HG03280 (cell line): ENCODE data around the gene POLR1A.
A peak's percentile ranks its signal among the peaks of the same experiment; 100 is the strongest.

Source experiments
- ATAC-seq: cut with Tn5 transposase; IDR thresholded peaks from one replicate; pipeline ENCODE4 v1.9.1; 2021; ENCODE audit warnings: mild to moderate bottlenecking, moderate library complexity; ENCODE audit not compliant: unreplicated experiment

POLR1A gene

DNA sequence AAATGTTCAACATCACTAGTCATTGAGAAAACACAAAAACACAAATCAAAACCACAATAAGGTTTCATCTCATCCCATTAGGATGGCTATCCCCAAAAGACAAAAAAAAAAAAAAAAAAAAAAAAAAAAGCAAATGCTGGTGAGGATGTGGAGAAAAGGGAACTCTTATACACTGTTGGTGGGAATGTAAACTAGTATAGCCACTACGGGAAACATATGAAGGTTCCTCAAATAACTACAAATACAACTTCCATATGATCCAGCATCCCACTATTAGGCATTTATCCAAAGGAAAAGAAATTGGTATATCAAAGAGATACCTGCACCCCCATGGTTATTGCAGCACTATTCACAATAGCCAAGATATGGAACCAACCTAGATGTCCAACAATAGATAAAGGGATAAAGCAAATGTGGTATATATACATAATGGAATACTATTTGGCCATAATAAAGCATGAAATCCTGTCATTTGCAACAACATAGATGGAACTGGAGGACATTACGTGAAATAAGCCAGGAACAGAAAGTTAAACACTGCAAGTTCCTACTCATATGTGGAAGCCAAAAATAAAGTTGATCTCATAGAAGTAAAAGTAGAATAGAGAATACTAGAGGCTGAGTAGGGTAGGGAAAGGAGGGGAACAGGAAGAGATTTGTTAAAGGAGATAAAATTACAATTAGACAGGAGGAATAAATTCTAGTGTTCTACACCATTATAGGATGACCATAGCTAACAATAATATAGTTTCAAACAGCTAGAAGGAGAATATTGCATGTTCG lies 8.4 kb downstream of the POLR1A start:
- ATAC-seq, result no peak

GRCh38 chr2:86094229-86094628 lies 11.5 kb downstream of the POLR1A start:
- no peak for ATAC-seq

- ATAC-seq, result no peak
Observed at GRCh38 chr2:86087936-86088850, 17.5 kb downstream of the POLR1A start.

GRCh38 chr2:86082756-86083155 lies 22.9 kb downstream of the POLR1A start:
- ATAC-seq, result no peak

GRCh38 chr2:86081724-86082123 lies 24.0 kb downstream of the POLR1A start:
- no peak for ATAC-seq

DNA sequence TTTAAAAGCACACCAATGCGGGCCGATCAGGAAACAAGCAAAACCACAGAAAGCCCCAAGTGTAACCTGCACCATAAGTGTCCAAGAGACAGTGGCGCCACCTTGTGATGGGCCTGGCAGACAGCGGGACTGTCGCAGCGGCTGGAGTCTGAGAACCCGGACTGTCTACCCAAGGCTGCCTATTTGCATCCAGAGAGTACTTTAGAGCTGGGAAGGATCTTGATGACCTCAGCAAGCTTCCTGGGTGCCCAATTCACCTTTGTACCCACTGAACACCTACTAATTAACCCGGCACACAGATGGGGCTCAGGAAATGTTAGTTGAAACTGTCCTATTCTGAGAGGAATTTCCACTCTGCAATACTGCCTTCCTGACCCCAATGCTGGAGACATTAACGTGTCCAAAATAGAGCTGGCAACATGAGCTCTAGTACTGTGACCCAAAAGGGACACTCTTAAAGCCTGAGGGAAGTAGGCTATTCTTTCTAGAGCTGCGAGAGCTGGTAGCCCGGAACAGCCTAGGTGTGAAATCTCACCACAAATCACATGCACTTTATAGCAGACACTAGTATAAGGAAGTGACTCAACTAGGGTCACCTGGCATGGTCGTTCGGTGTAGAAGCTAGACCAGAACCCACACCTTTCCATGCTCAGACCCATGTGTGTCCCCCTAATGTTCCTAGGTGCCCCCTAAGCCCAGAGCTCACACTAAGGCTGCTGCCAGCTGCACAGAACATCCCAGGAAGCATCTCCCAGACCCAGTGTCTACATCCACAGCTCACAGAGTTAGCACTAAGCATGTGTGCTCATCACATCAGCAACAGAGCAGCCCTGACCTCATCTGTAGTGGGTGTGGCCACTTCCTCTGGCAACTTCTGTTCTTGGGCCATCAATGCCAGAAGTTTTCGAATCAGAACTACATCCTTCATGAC lies 25.4 kb downstream of the POLR1A start:
- peak; percentile 77 for ATAC-seq

DNA sequence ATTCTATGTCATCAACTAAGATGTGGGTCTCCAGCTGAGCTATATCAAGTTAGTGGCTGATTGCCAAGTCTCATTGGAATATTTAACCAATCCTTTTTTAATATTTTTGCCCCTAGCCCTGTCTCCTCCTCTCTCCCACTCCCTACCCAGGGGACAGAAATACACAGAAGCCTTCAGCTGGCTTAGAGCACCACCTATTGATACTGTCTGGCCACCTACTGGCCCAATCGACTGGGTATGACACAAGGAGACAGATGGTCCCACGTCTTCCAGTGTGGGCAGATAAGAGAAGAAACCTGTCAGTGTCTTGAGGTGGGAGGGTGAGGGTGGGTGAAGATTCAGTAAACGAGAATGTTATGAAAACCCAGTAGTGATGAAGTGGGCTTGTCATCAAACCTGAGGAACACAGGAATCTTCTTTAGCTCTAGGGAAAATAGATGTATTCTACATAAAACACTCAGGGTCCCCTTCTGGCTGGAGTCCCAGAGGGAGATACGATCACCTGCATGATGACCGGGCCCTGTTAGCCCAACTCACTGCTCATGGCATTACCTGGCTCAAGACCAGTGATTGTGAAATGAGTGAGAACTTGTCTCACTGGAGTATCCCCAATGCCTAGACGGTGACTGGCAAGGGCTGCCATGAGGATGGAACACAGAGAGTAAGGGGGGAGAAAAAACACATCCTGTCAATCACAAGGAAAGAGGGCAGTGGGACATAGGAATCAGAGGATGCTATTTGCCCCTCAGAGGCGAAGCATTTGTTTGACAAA lies 26.7 kb downstream of the POLR1A start:
- ATAC-seq, result no peak

GRCh38 chr2:86075886-86076285 lies 29.8 kb downstream of the POLR1A start:
- no peak for ATAC-seq

DNA sequence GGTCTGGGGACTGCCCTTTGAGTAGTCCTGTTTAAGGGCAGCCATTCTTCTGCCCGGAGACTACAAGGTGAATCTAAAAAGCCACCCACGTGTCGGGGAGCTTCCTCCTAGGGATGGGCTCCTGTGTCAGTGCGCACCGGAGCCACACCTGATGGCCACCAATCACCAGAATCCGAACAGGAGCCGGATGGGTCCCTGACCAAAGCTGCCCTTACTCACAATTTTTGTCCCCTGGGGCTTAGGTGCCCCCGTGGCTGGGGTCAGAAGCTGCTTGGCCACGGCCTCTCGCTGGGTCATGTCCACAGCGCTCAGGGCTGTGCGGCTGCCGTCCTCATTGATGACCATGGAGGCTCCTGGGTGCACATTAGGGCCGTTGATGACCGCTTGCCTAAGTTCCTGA lies 30.9 kb downstream of the POLR1A start:
- ATAC-seq, result no peak

DNA sequence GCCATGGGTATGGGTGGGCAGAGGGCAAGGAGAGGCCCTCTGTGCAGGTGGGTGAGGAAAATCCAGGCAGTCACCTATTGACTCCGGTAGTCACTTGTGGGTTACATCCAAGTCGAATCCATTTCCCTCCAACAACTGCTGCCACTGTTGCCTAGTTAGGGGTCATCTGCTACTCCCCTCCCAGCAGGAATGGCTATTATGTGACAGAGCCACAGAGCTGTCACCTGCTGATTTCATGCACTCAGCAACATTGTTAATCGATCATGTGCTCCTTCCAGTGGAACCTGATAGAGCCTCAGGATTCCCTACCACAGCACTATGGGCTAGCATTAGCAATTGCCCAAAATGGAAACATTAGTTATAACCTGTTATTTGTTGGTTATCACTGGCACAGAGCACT lies 31.4 kb downstream of the POLR1A start:
- ATAC-seq, result no peak

- no peak for ATAC-seq
Observed at GRCh38 chr2:86073225-86073624, 32.5 kb downstream of the POLR1A start.

- no peak for ATAC-seq
Observed at GRCh38 chr2:86072271-86072858, 33.3 kb downstream of the POLR1A start.

GRCh38 chr2:86070868-86071267 lies 34.8 kb downstream of the POLR1A start:
- no peak for ATAC-seq

DNA sequence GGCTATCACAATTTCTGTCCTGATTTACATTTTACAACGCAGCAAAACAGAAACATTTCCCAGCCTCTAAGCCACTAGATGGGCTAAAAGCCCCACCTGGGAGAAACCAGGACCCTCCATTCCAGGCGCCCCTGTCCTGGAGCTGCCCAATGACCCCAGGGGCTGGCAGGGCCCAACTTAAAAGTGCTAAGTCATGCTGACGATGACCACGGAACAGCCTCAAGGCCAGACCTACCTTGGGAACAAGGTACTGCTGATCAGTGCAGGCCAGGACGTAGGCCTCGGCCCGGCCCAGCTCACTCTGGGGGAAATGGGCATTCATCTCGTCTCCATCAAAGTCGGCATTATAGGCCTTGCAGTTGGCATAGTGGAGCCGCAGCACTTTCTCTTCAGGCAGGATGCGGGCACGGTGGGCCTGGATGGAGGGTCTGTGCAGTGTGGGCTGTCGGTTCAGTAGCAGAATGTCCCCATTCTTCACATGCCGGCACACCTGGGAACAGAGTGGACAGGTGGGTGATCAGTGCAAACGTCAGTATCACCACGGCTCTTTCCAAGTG lies 35.8 kb downstream of the POLR1A start:
- ATAC-seq, result no peak

DNA sequence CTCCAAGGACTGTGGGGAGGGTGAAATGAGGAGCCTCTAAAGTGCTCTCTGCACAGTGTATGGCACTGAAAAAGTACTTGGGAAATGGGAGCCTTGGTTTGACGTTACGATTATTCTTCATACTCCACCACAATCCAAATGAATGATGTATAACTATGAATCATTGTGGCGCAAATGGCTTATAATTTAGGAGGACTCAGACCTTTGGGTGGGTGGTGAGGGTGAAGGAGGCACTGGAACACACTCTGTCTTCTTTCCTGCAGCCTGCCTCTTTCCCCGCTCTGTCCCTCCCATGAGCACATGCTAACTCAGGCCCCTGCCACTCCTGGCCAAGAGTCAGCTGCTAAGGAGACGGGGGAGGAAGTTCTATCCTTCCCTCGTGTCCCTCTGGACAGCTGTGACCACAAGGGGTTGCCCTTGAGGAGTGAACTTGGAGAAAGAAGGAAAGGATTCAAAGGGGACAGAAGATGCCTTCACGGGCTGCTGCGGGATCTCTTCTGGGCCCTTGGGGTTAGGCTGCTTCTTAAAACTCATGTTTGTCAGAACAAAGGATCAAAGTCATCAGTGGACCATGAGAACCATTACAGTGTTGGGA lies 36.5 kb downstream of the POLR1A start:
- ATAC-seq, result no peak

DNA sequence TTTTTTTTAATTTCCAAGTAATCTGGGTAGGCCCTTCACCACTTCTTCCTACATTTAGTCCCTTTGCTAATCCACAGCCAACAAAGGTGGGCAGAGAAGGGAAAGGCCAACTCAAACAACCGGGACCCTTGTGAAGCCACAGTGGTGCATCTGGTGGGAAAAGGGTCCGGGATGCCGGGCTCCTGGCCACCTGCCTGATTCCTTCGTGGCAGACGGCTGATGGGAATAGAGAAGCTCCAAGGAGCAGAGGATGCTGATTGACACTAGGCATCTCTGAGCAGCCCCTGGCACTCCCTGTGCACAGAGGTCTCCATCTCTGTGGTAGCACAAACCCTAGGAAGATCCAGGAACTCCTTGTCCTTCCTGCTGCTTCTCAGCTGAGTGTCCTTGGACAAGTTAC lies 37.0 kb downstream of the POLR1A start:
- no peak for ATAC-seq

DNA sequence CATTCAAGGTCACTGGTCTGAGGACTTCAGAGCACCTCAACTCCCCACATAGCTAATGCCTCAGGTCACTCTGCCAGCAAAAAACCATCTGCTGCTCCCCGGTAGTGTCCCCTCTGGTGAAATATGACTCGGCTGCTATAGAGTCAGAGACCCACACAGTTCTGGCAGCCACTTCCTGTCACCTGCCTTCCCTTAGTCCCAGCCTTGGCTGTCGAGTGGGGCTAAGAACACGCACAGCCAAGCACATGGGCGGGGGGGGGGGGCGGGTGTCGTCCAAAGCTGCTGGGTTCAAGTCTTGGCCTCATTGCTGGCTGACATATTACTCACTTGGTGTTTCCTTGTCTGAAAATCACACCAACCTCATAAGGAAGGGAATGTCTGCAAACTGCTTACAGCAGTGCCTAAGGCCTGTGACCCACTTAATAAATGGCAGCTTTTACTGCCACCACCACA lies 37.5 kb downstream of the POLR1A start:
- ATAC-seq, result no peak

GRCh38 chr2:86066915-86067314 lies 38.8 kb downstream of the POLR1A start:
- no peak for ATAC-seq

- ATAC-seq, result no peak
Observed at GRCh38 chr2:86066007-86066578, 39.6 kb downstream of the POLR1A start.
